Measurements from ENCODE around the gene INCA1. TPM values are rescaled to one million over a fixed set of nuclear protein-coding genes. Genes with fewer than 3 reads are reported as not detected.
A peak's percentile ranks its signal among the peaks of the same experiment; 100 is the strongest.

Gene INCA1
- total and polyA plus RNA-seq, 2 of the 8 experiments (the other 6 are each of a cell fraction or from before 2014, with no cell fraction given) = 0.89 to 1.4 TPM

GRCh38 chr17:4967539-4968485 lies 29.5 kb downstream of the INCA1 start, which contains the start of gene SPAG7:
SPAG7 (minus strand) TSS chr17:4967817; CDS start chr17:4967804, 13 bp downstream.
- H4K8ac ChIP-seq (ENCODE audit: extremely low read depth, insufficient read depth, low read length) = peak within 1 kb of the TSS; percentile 97
- peaks cover 0 to 11% (median 0%) of the 10 kb centered on the region in 4 experiments; a peak in 1 of 8 replicates for H3K36me3 ChIP-seq (ENCODE audit: control insufficient read depth in 2 of 4, insufficient read depth in 4 of 4, low read length in 3 of 4)
- peak within 1 kb of the TSS; percentile 75 for H2AK5ac ChIP-seq (ENCODE audit: low read depth, low read length)
- no peak within 1 kb of the TSS for H2AFZ ChIP-seq (ENCODE audit: low read length)
- peak within 1 kb of the TSS; percentile 95 for H4K5ac ChIP-seq (ENCODE audit: insufficient read length, low read depth, low read length)
- H3K4me1 ChIP-seq (replicated peaks in 1 of 4; ENCODE audit: control insufficient read depth in 3 of 4, insufficient read depth in 4 of 4, low read length in 3 of 4) = peaks cover 2 to 16% (median 9%) of the 10 kb centered on the region in 4 experiments
- peak within 1 kb of the TSS; percentile 97 for H4K91ac ChIP-seq (replicated peaks; ENCODE audit: insufficient read length, low read length)
- H2BK120ac ChIP-seq (replicated peaks; ENCODE audit: low read depth, low read length) = no peak within 1 kb of the TSS
- H3K14ac ChIP-seq (ENCODE audit: insufficient read length) = peak within 1 kb of the TSS; percentile 29
- peak within 1 kb of the TSS; percentile 99 for H2BK5ac ChIP-seq (ENCODE audit: low read depth, low read length)
- 3% methylated on average over 65 of the region's 66 CpGs; no CpG with 5 or more reads in 1 of the 2 experiments for WGBS, 2 experiments (ENCODE audit: extremely low coverage in 1 of 2, insufficient coverage in 1 of 2, insufficient read length in 1 of 2, insufficient replicate concordance in 2 of 2, low coverage in 1 of 2, low lambda C conversion rate in 2 of 2, missing lambda C conversion rate in 1 of 2)
- FAIRE-seq (no peak), DNase-seq (ENCODE audit: low read depth in 1 of 2, low spot score in 2 of 2) (peak; percentile 90 to 98)
- H2BK12ac ChIP-seq (ENCODE audit: low read depth, low read length) = peak within 1 kb of the TSS; percentile 99
- peak within 1 kb of the TSS; percentile 92 to 99 for H3K4me2 ChIP-seq (ENCODE audit: insufficient read depth in 1 of 2, low read depth in 2 of 2, low read length in 2 of 2)
- peaks cover 2 to 6% of the 10 kb centered on the region in 2 experiments for H4K20me1 ChIP-seq (replicated peaks in 1 of 2; ENCODE audit: control insufficient read depth in 1 of 2, insufficient read depth in 2 of 2, low read length in 2 of 2)
- peak within 1 kb of the TSS; percentile 96 for H3K27ac ChIP-seq (ENCODE audit: low read depth, low read length)
- H2BK15ac ChIP-seq (ENCODE audit: low read length) = peak within 1 kb of the TSS; percentile 99; the same call in 1 of the 2 replicates
- no peaks in the 10 kb centered on the region for H3K9me3 ChIP-seq (ENCODE audit: insufficient read depth in 2 of 2, low read depth in 1 of 2, low read length in 1 of 2)
- H3K4me3 ChIP-seq (ENCODE audit: extremely low read depth in 1 of 4, insufficient read depth in 2 of 4, low read depth in 3 of 4, low read length in 4 of 4) = peak within 1 kb of the TSS; percentile 71 to 90 (median 85)
- H3K79me1 ChIP-seq (ENCODE audit: low read depth, low read length) = peaks cover 3% of the 10 kb centered on the region; the same call in 1 of the 2 replicates
- H3K27me3 ChIP-seq (replicated peaks in 1 of 4; ENCODE audit: control insufficient read depth in 3 of 4, extremely low read depth in 1 of 4, insufficient read depth in 3 of 4, low read length in 3 of 4) = peaks cover 0 to 4% (median 2%) of the 10 kb centered on the region in 4 experiments; a peak in 3 of 7 replicates
- no peak within 1 kb of the TSS for H3K23ac ChIP-seq (ENCODE audit: insufficient read length)
- POLR2A ChIA-PET (ENCODE audit: partially characterized antibody) = interaction anchor here (0.7 to 32.4 kb wide), 23 partner anchors 11 to 185 kb away, joined by 3 to 987 read pairs (median 4); partner anchors contain the start of genes C17orf107, CAMTA2, ENO3 and INCA1
- peak within 1 kb of the TSS; percentile 76 for H3K4ac ChIP-seq (replicated peaks; ENCODE audit: insufficient read length, low read depth, low read length)
- CTCF ChIA-PET (ENCODE audit: partially characterized antibody) = interaction anchor here (0.6 to 7.3 kb wide), 10 partner anchors 10 to 197 kb away, joined by 3 to 41 read pairs (median 5); partner anchors contain the start of genes ENO3, PFN1 and SLC25A11
- H3K79me2 ChIP-seq (ENCODE audit: control insufficient read depth in 1 of 2, insufficient read depth in 2 of 2, low read length in 2 of 2) = peaks cover 0 to 16% of the 10 kb centered on the region in 2 experiments; a peak in 2 of 4 replicates
- H3K18ac ChIP-seq (ENCODE audit: extremely low read depth, low read length) = peak within 1 kb of the TSS; percentile 100
- peak within 1 kb of the TSS; percentile 48; the same call in 1 of the 2 replicates for H2BK20ac ChIP-seq (ENCODE audit: low read length)
- H3K56ac ChIP-seq (replicated peaks; ENCODE audit: insufficient read length, low read depth, low read length) = peak within 1 kb of the TSS; percentile 83
- peaks cover 19% of the 10 kb centered on the region; the same call in 1 of the 2 replicates for H3K23me2 ChIP-seq (ENCODE audit: low read depth, low read length)
- peak within 1 kb of the TSS; percentile 86 to 98 (median 92) for H3K9ac ChIP-seq (replicated peaks in 1 of 4; ENCODE audit: extremely low read depth in 1 of 4, low read depth in 3 of 4, low read length in 3 of 4)
- TF ChIP-seq POLR2AphosphoS5 (IDR thresholded peaks at IDR 0.05; ENCODE audit: low read depth, low read length) (peak; percentile 81), MAX (IDR thresholded peaks at IDR 0.05) (peak; percentile 81), RBBP5 (IDR thresholded peaks at IDR 0.05; ENCODE audit: borderline replicate concordance, low read depth, low read length) (peak; percentile 11; the same call in 1 of the 2 replicates), KDM4A (IDR thresholded peaks at IDR 0.05; ENCODE audit: low read depth, low read length, severe bottlenecking) (peak; percentile 47), TAF1 (IDR thresholded peaks at IDR 0.05; ENCODE audit: low read depth, low read length) (peak; percentile 92), NANOG (IDR thresholded peaks at IDR 0.05; ENCODE audit: insufficient read depth, low read depth, low read length, poor library complexity, severe bottlenecking) (peak; percentile 5), GTF2F1 (IDR thresholded peaks at IDR 0.05; ENCODE audit: borderline replicate concordance, low read depth, low read length) (peak; percentile 63; the same call in 1 of the 2 replicates), RXRA (IDR thresholded peaks at IDR 0.05; ENCODE audit: insufficient read depth, low read depth, low read length) (no peak), SIN3A (conservative IDR thresholded peaks at IDR 0.05 in 1 of 2, IDR thresholded peaks at IDR 0.05 in 1 of 2; ENCODE audit: low read depth in 1 of 2, low read length in 2 of 2) (peak; percentile 33 to 78; a peak in 3 of 4 replicates)

Data from H1 (cell line).